Activated T-helper 1 cell treated with Interleukin-2 at 50 U/mL for 16 hours (primary cell): ENCODE measurements around the gene GFPT2.

ENCODE experiments used
- DNase-seq: peaks from one replicate; pipeline ENCODE4 v3.0.0-alpha.2; 2020; ENCODE audit warnings: low read depth

GFPT2 gene

GRCh38 chr5:180350711-180351465 lies 2.2 kb downstream of the GFPT2 start:
- no peak for DNase-seq

GRCh38 chr5:180350296-180350695 lies 2.8 kb downstream of the GFPT2 start:
- DNase-seq = no peak

- DNase-seq = no peak
Observed at GRCh38 chr5:180349391-180349790, 3.7 kb downstream of the GFPT2 start.

- no peak for DNase-seq
Observed at GRCh38 chr5:180348336-180348735, 4.8 kb downstream of the GFPT2 start.

GRCh38 chr5:180347702-180348101 lies 5.4 kb downstream of the GFPT2 start:
- DNase-seq = no peak

- DNase-seq = no peak
Observed at GRCh38 chr5:180346358-180346757, 6.8 kb downstream of the GFPT2 start.

- DNase-seq = no peak
Observed at GRCh38 chr5:180345781-180346180, 7.4 kb downstream of the GFPT2 start.

GRCh38 chr5:180345186-180345585 lies 8.0 kb downstream of the GFPT2 start:
- DNase-seq = no peak

- DNase-seq = no peak
Observed at GRCh38 chr5:180344696-180344999, 8.5 kb downstream of the GFPT2 start.

GRCh38 chr5:180343831-180344695 lies 9.1 kb downstream of the GFPT2 start:
- DNase-seq = no peak

- no peak for DNase-seq
Observed at GRCh38 chr5:180343110-180343830, 9.9 kb downstream of the GFPT2 start.

GRCh38 chr5:180341595-180341994 lies 11.5 kb downstream of the GFPT2 start:
- no peak for DNase-seq

- no peak for DNase-seq
Observed at GRCh38 chr5:180340856-180341255, 12.3 kb downstream of the GFPT2 start.

- no peak for DNase-seq
Observed at GRCh38 chr5:180339583-180340183, 13.5 kb downstream of the GFPT2 start.

- no peak for DNase-seq
Observed at GRCh38 chr5:180338001-180338707, 15.0 kb downstream of the GFPT2 start.

GRCh38 chr5:180336234-180337020 lies 16.7 kb downstream of the GFPT2 start:
- no peak for DNase-seq

GRCh38 chr5:180335614-180336233 lies 17.4 kb downstream of the GFPT2 start:
- no peak for DNase-seq

GRCh38 chr5:180334751-180335613 lies 18.2 kb downstream of the GFPT2 start:
- no peak for DNase-seq

- no peak for DNase-seq
Observed at GRCh38 chr5:180334176-180334575, 19.0 kb downstream of the GFPT2 start.
